BJ (cell line): ENCODE measurements around the gene SRSF5. TPM values are rescaled to one million over a fixed set of nuclear protein-coding genes. Genes with fewer than 3 reads are reported as not detected.
"Not testable (repeated sequence)": the region's sequence is repeated elsewhere in the genome, so short reads cannot be mapped to it uniquely, and the experiment has no call there.

ENCODE experiments used
- CTCF ChIA-PET: fragments of 350-600 bp; formaldehyde crosslinking; extraction: SDS; loops from one replicate; lab custom pipeline; 2021; ENCODE audit warnings: antibody characterized with exemption, inconsistent platforms; lab: Yijun Ruan, JAX
- POLR2A ChIA-PET: fragments of 300-600 bp; sonication (Branson Sonifier 250); formaldehyde crosslinking; extraction: SDS; loops from one replicate; lab custom pipeline; 2021; ENCODE audit warnings: antibody characterized with exemption; lab: Charles Lee
- DNase-seq: peaks from one replicate; pipeline ENCODE4 v3.0.0-alpha.2; 2011; ENCODE audit warnings: low read depth
- H3K27me3 ChIP-seq: 2 replicates; pipeline ENCODE4 v1.6.0; 2011; ENCODE audit warnings: low read length; ENCODE audit not compliant: control insufficient read depth, insufficient read depth
- H3K36me3 ChIP-seq: 2 replicates; pipeline ENCODE4 v1.5.1; 2011; ENCODE audit warnings: low read length; ENCODE audit not compliant: control insufficient read depth, insufficient read depth
- H3K4me3 ChIP-seq: 2 replicates; pipeline ENCODE4 v1.5.1; 2011; ENCODE audit warnings: low read depth, mild to moderate bottlenecking, control low read depth, low read length
- CTCF ChIP-seq: IDR thresholded peaks from 2 replicates; pipeline ENCODE4 v1.5.1; 2011; ENCODE audit warnings: low read depth, mild to moderate bottlenecking, control low read depth, inconsistent platforms, low read length, moderate library complexity; ENCODE audit not compliant: insufficient read depth
- polyA plus RNA-seq: library from polyadenylated mRNA; depleted of rRNA; stranded (reverse); fragments of >200 nt; gene quantifications from 2 replicates; pipeline ENCODE4 v1.2.3, GENCODE V29; 2011

Gene SRSF5
- polyA plus RNA-seq, 1 experiment, result 162 TPM

- Histone ChIP-seq H3K27me3 (peaks cover 12% of the 10 kb centered on the region), H3K36me3 (no peaks in the 10 kb centered on the region), H3K4me3 (no peak overlapping the region)
- ChIA-PET POLR2A (no interaction called here), CTCF (interaction anchor here (1.2 kb wide), 1 partner anchor 9 kb away, joined by 5 read pairs; no protein-coding TSS in a partner anchor)
- DNase-seq, result no peak
- TF ChIP-seq CTCF, result no peak
These were observed 45.8 kb downstream of the SRSF5 start for GRCh38 chr14:69812711-69813110.

GRCh38 chr14:69813346-69813745 lies 46.4 kb downstream of the SRSF5 start:
- CTCF ChIA-PET, result interaction anchor here (0.6 to 1.2 kb wide), 3 partner anchors 8 to 261 kb away, joined by 3 to 5 read pairs (median 3); no protein-coding TSS in a partner anchor
- POLR2A ChIA-PET, H3K36me3 ChIP-seq, H3K4me3 ChIP-seq, DNase-seq: not testable (repeated sequence)
- H3K27me3 ChIP-seq, result peaks cover 12% of the 10 kb centered on the region

- Histone ChIP-seq H3K36me3 (no peaks in the 10 kb centered on the region), H3K27me3 (peaks cover 12% of the 10 kb centered on the region), H3K4me3 (no peak overlapping the region)
- ChIA-PET CTCF (interaction anchor here (0.9 to 1.1 kb wide), 2 partner anchors 214 to 260 kb away, joined by 3 to 4 read pairs; no protein-coding TSS in a partner anchor), POLR2A (no interaction called here)
- TF ChIP-seq CTCF, result no peak
- DNase-seq, result no peak
These were observed 47.5 kb downstream of the SRSF5 start for GRCh38 chr14:69814397-69814796.

GRCh38 chr14:69815556-69815955 lies 48.6 kb downstream of the SRSF5 start:
- ChIA-PET CTCF (interaction anchor here (4.7 kb wide), 1 partner anchor 213 kb away, joined by 54 read pairs; no protein-coding TSS in a partner anchor), POLR2A (no interaction called here)
- no peaks in the 10 kb centered on the region for H3K36me3 ChIP-seq
- no peak for DNase-seq
- no peak overlapping the region for H3K4me3 ChIP-seq
- no peak for TF ChIP-seq CTCF
- H3K27me3 ChIP-seq, result peaks cover 12% of the 10 kb centered on the region

- DNase-seq, result no peak
- H3K27me3 ChIP-seq, result peaks cover 11% of the 10 kb centered on the region
- CTCF ChIA-PET, result interaction anchor here (0.7 to 4.7 kb wide), 3 partner anchors 202 to 258 kb away, joined by 3 to 54 read pairs (median 22); no protein-coding TSS in a partner anchor
- no peak overlapping the region for H3K4me3 ChIP-seq
- no peaks in the 10 kb centered on the region for H3K36me3 ChIP-seq
- POLR2A ChIA-PET, result no interaction called here
- no peak for TF ChIP-seq CTCF
These were observed 49.3 kb downstream of the SRSF5 start for GRCh38 chr14:69816216-69816615.

GRCh38 chr14:69818758-69819191 lies 51.8 kb downstream of the SRSF5 start:
- no peaks in the 10 kb centered on the region for H3K36me3 ChIP-seq
- peak; percentile 81 for TF ChIP-seq CTCF
- POLR2A ChIA-PET, result no interaction called here
- peaks cover 11% of the 10 kb centered on the region for H3K27me3 ChIP-seq
- CTCF ChIA-PET, result interaction anchor here (0.8 to 4.7 kb wide), 29 partner anchors 8 to 890 kb away, joined by 3 to 54 read pairs (median 5); partner anchors contain the start of gene SLC10A1
- H3K4me3 ChIP-seq, result no peak overlapping the region
- peak; percentile 7 for DNase-seq
